ENCODE data around the gene CHID1.

The CHID1 gene

GRCh38 chr11:883527-883926, 27.1 kb downstream of the CHID1 start:
- H3K4me1 ChIP-seq (ENCODE audit: control insufficient read depth in 1 of 2, insufficient read depth in 2 of 2, low read length in 2 of 2), result no peaks in the 10 kb centered on the region
- no peaks in the 10 kb centered on the region for H3K79me1 ChIP-seq (ENCODE audit: low read length)
- no peak overlapping the region for H3K27ac ChIP-seq (ENCODE audit: low read depth, low read length)
- no peak overlapping the region for H4K91ac ChIP-seq (ENCODE audit: low read depth, low read length)
- H3K79me2 ChIP-seq (ENCODE audit: control insufficient read depth, insufficient read depth, low read length, poor library complexity), result no peaks in the 10 kb centered on the region
- H2AFZ ChIP-seq (ENCODE audit: insufficient read depth, low read length, poor library complexity), result no peak overlapping the region
- no peaks in the 10 kb centered on the region for H3K27me3 ChIP-seq (ENCODE audit: insufficient read depth, low read length)
- DNase-seq, result no peak
- H2BK5ac ChIP-seq (ENCODE audit: low read depth, low read length, poor library complexity), result no peak overlapping the region
- no peak overlapping the region for H3K18ac ChIP-seq (ENCODE audit: low read length)
- no peak overlapping the region for H4K8ac ChIP-seq (ENCODE audit: low read depth, low read length)
- no peak overlapping the region for H2BK120ac ChIP-seq (ENCODE audit: insufficient read depth, low read length, poor library complexity)
- no peak overlapping the region for H3K4me2 ChIP-seq (ENCODE audit: low read length)
- peaks cover 3% of the 10 kb centered on the region for H3K9me3 ChIP-seq (ENCODE audit: insufficient read depth, low read depth, low read length)
- H3K9ac ChIP-seq (ENCODE audit: low read length), result no peak overlapping the region
- no peak overlapping the region for H3K23ac ChIP-seq (ENCODE audit: low read length)
- H2BK12ac ChIP-seq (ENCODE audit: low read length), result no peak overlapping the region
- H4K12ac ChIP-seq (ENCODE audit: low read depth, low read length), result no peak overlapping the region
- peaks cover 49 to 52% of the 10 kb centered on the region in 2 experiments for H3K36me3 ChIP-seq (ENCODE audit: control insufficient read depth in 1 of 2, insufficient read depth in 2 of 2, low read length in 2 of 2)
- WGBS (ENCODE audit: extremely low coverage, insufficient coverage, insufficient read length), result no CpG with 5 or more reads among the region's 10 CpGs
- H3K4ac ChIP-seq (ENCODE audit: low read depth, low read length), result no peak overlapping the region
- H3K14ac ChIP-seq (ENCODE audit: low read length), result no peak overlapping the region
- H2AK5ac ChIP-seq (ENCODE audit: low read length), result no peak overlapping the region
- H3K4me3 ChIP-seq (ENCODE audit: low read depth, low read length), result no peak overlapping the region

GRCh38 chr11:882596-882995, 28.0 kb downstream of the CHID1 start:
- Histone ChIP-seq H3K23ac (ENCODE audit: low read length) (no peak overlapping the region), H3K14ac (ENCODE audit: low read length) (no peak overlapping the region), H2AFZ (ENCODE audit: insufficient read depth, low read length, poor library complexity) (no peak overlapping the region), H2BK12ac (ENCODE audit: low read length) (no peak overlapping the region), H3K27me3 (ENCODE audit: insufficient read depth, low read length) (no peaks in the 10 kb centered on the region), H3K36me3 (ENCODE audit: control insufficient read depth in 1 of 2, insufficient read depth in 2 of 2, low read length in 2 of 2) (peaks cover 40 to 44% of the 10 kb centered on the region in 2 experiments), H3K4me1 (ENCODE audit: control insufficient read depth in 1 of 2, insufficient read depth in 2 of 2, low read length in 2 of 2) (no peaks in the 10 kb centered on the region), H3K4me2 (ENCODE audit: low read length) (no peak overlapping the region), H3K18ac (ENCODE audit: low read length) (no peak overlapping the region), H4K12ac (ENCODE audit: low read depth, low read length) (no peak overlapping the region), H2AK5ac (ENCODE audit: low read length) (no peak overlapping the region), H3K79me1 (ENCODE audit: low read length) (no peaks in the 10 kb centered on the region), H3K4ac (ENCODE audit: low read depth, low read length) (no peak overlapping the region), H3K9ac (ENCODE audit: low read length) (no peak overlapping the region), H2BK5ac (ENCODE audit: low read depth, low read length, poor library complexity) (no peak overlapping the region), H3K27ac (ENCODE audit: low read depth, low read length) (no peak overlapping the region), H3K4me3 (ENCODE audit: low read depth, low read length) (no peak overlapping the region), H3K79me2 (ENCODE audit: control insufficient read depth, insufficient read depth, low read length, poor library complexity) (no peaks in the 10 kb centered on the region), H4K91ac (ENCODE audit: low read depth, low read length) (no peak overlapping the region), H3K9me3 (ENCODE audit: insufficient read depth, low read depth, low read length) (peaks cover 3% of the 10 kb centered on the region), H2BK120ac (ENCODE audit: insufficient read depth, low read length, poor library complexity) (no peak overlapping the region), H4K8ac (ENCODE audit: low read depth, low read length) (no peak overlapping the region)
- DNase-seq, result no peak
- WGBS (ENCODE audit: extremely low coverage, insufficient coverage, insufficient read length), result no CpG with 5 or more reads among the region's 14 CpGs

- Histone ChIP-seq H4K12ac (ENCODE audit: low read depth, low read length) (no peak overlapping the region), H3K9ac (ENCODE audit: low read length) (no peak overlapping the region), H2BK5ac (ENCODE audit: low read depth, low read length, poor library complexity) (no peak overlapping the region), H3K23ac (ENCODE audit: low read length) (no peak overlapping the region), H3K27ac (ENCODE audit: low read depth, low read length) (no peak overlapping the region), H3K4me3 (ENCODE audit: low read depth, low read length) (no peak overlapping the region), H2BK12ac (ENCODE audit: low read length) (no peak overlapping the region), H3K14ac (ENCODE audit: low read length) (no peak overlapping the region), H3K79me2 (ENCODE audit: control insufficient read depth, insufficient read depth, low read length, poor library complexity) (no peaks in the 10 kb centered on the region), H4K8ac (ENCODE audit: low read depth, low read length) (no peak overlapping the region), H3K27me3 (ENCODE audit: insufficient read depth, low read length) (no peaks in the 10 kb centered on the region), H3K9me3 (ENCODE audit: insufficient read depth, low read depth, low read length) (peaks cover 3% of the 10 kb centered on the region), H3K4me2 (ENCODE audit: low read length) (no peak overlapping the region), H3K36me3 (ENCODE audit: control insufficient read depth in 1 of 2, insufficient read depth in 2 of 2, low read length in 2 of 2) (peaks cover 35% of the 10 kb centered on the region in 2 experiments), H2BK120ac (ENCODE audit: insufficient read depth, low read length, poor library complexity) (no peak overlapping the region), H2AK5ac (ENCODE audit: low read length) (no peak overlapping the region), H3K4ac (ENCODE audit: low read depth, low read length) (no peak overlapping the region), H3K4me1 (ENCODE audit: control insufficient read depth in 1 of 2, insufficient read depth in 2 of 2, low read length in 2 of 2) (no peaks in the 10 kb centered on the region), H3K18ac (ENCODE audit: low read length) (no peak overlapping the region), H2AFZ (ENCODE audit: insufficient read depth, low read length, poor library complexity) (no peak overlapping the region), H4K91ac (ENCODE audit: low read depth, low read length) (no peak overlapping the region), H3K79me1 (ENCODE audit: low read length) (no peaks in the 10 kb centered on the region)
- DNase-seq, result no peak
- no CpG with 5 or more reads among the region's 14 CpGs for WGBS (ENCODE audit: extremely low coverage, insufficient coverage, insufficient read length)
Observed at GRCh38 chr11:880447-880846, 30.2 kb downstream of the CHID1 start.

- Histone ChIP-seq H3K23ac (ENCODE audit: low read length) (no peak overlapping the region), H4K91ac (ENCODE audit: low read depth, low read length) (no peak overlapping the region), H2AK5ac (ENCODE audit: low read length) (no peak overlapping the region), H3K4me2 (ENCODE audit: low read length) (no peak overlapping the region), H4K8ac (ENCODE audit: low read depth, low read length) (no peak overlapping the region), H3K9ac (ENCODE audit: low read length) (no peak overlapping the region), H3K27me3 (ENCODE audit: insufficient read depth, low read length) (no peaks in the 10 kb centered on the region), H3K36me3 (ENCODE audit: control insufficient read depth in 1 of 2, insufficient read depth in 2 of 2, low read length in 2 of 2) (peaks cover 22 to 33% of the 10 kb centered on the region in 2 experiments), H2BK5ac (ENCODE audit: low read depth, low read length, poor library complexity) (no peak overlapping the region), H2BK12ac (ENCODE audit: low read length) (no peak overlapping the region), H2AFZ (ENCODE audit: insufficient read depth, low read length, poor library complexity) (no peak overlapping the region), H3K79me1 (ENCODE audit: low read length) (no peaks in the 10 kb centered on the region), H2BK120ac (ENCODE audit: insufficient read depth, low read length, poor library complexity) (no peak overlapping the region), H3K79me2 (ENCODE audit: control insufficient read depth, insufficient read depth, low read length, poor library complexity) (no peaks in the 10 kb centered on the region), H3K27ac (ENCODE audit: low read depth, low read length) (no peak overlapping the region), H3K18ac (ENCODE audit: low read length) (no peak overlapping the region), H3K9me3 (ENCODE audit: insufficient read depth, low read depth, low read length) (no peaks in the 10 kb centered on the region), H3K4me1 (ENCODE audit: control insufficient read depth in 1 of 2, insufficient read depth in 2 of 2, low read length in 2 of 2) (no peaks in the 10 kb centered on the region), H3K14ac (ENCODE audit: low read length) (no peak overlapping the region), H3K4me3 (ENCODE audit: low read depth, low read length) (no peak overlapping the region), H4K12ac (ENCODE audit: low read depth, low read length) (no peak overlapping the region), H3K4ac (ENCODE audit: low read depth, low read length) (no peak overlapping the region)
- DNase-seq, result peak in 1 of 2 donors; percentile 12
- WGBS (ENCODE audit: extremely low coverage, insufficient coverage, insufficient read length), result no CpG with 5 or more reads among the region's 11 CpGs
Observed at GRCh38 chr11:877565-877964, 33.0 kb downstream of the CHID1 start.
